ENCODE data around the gene CYP8B1. TPM values are rescaled to one million over a fixed set of nuclear protein-coding genes. Genes with fewer than 3 reads are reported as not detected.

Gene CYP8B1
- polyA plus RNA-seq, 1 donor (not counting 4 experiments of a cell fraction or from before 2014, with no cell fraction given), result not detected

DNA sequence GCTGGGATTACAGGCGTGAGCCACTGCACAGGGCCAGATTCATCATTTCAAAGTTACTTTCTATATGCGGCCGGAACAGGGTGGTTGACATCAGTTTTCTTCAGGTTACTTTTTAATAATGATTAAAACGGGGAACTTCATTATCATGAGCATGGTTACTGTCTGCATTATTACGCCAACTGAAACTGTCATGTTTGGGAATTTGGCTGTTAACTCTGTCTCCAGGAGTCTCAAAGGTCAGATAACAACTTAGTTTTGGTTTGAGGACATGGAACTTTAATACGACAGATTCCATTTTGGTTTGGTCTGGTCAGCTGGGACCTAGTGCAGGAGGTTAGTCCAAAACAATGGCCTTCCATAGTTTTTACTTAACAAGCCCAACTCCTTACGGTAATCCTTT lies 8.5 kb downstream of the CYP8B1 start:
- dilution Hi-C loops (cut with MboI; ENCODE audit: extremely low pct_ligation_motif_present, low sequenced_read_pairs), result no loop called here
- no peaks in the 10 kb centered on the region for H3K4me1 ChIP-seq (ENCODE audit: control insufficient read depth, extremely low read depth, insufficient read depth, low read length)
- no peak for FAIRE-seq
- TF ChIP-seq CTCF (optimal IDR thresholded peaks at IDR 0.05 in 1 of 3, IDR thresholded peaks at IDR 0.05 in 1 of 3, conservative IDR thresholded peaks at IDR 0.05 in 1 of 3; ENCODE audit: extremely low read depth in 1 of 3, insufficient read depth in 2 of 3, low read length in 3 of 3), result no peak
- TF ChIP-seq EZH2 (IDR thresholded peaks at IDR 0.05; ENCODE audit: low read length), result no peak
- no peak overlapping the region for H3K4me2 ChIP-seq (ENCODE audit: control insufficient read depth, extremely low read depth, insufficient read depth, low read depth, low read length)
- H3K27me3 ChIP-seq (ENCODE audit: control insufficient read depth, extremely low read depth, insufficient read depth, low read length), result peaks cover 20% of the 10 kb centered on the region
- no peak for DNase-seq (ENCODE audit: low read depth, low spot score)
- no peaks in the 10 kb centered on the region for H4K20me1 ChIP-seq (ENCODE audit: control insufficient read depth, extremely low read depth, insufficient read depth, low read length)
- no peaks in the 10 kb centered on the region for H3K79me2 ChIP-seq (ENCODE audit: control insufficient read depth, insufficient read depth, low read length)
- H3K36me3 ChIP-seq (ENCODE audit: control insufficient read depth in 2 of 2, extremely low read depth in 1 of 2, insufficient read depth in 2 of 2, low read length in 2 of 2), result no peaks in the 10 kb centered on the region
- H3K9me3 ChIP-seq (ENCODE audit: control insufficient read depth, low read depth, low read length), result no peaks in the 10 kb centered on the region
- no peak overlapping the region for H3K9ac ChIP-seq (ENCODE audit: control insufficient read depth, extremely low read depth, insufficient read depth, low read length)
- H3K27ac ChIP-seq (ENCODE audit: control insufficient read depth, insufficient read depth, low read length), result no peak overlapping the region
- no peaks in the 10 kb centered on the region for H3K9me1 ChIP-seq (ENCODE audit: control insufficient read depth, extremely low read depth, insufficient read depth, low read length)
- no peak overlapping the region for H2AFZ ChIP-seq (ENCODE audit: control insufficient read depth, low read length)
- H3K4me3 ChIP-seq (ENCODE audit: control insufficient read depth in 2 of 3, extremely low read depth in 1 of 3, insufficient read depth in 2 of 3, low read depth in 1 of 3, low read length in 3 of 3), result no peak overlapping the region

- dilution Hi-C loops (cut with MboI; ENCODE audit: extremely low pct_ligation_motif_present, low sequenced_read_pairs), result no loop called here
- Histone ChIP-seq H3K27me3 (ENCODE audit: control insufficient read depth, extremely low read depth, insufficient read depth, low read length) (peaks cover 11% of the 10 kb centered on the region), H3K4me1 (ENCODE audit: control insufficient read depth, extremely low read depth, insufficient read depth, low read length) (no peaks in the 10 kb centered on the region), H3K79me2 (ENCODE audit: control insufficient read depth, insufficient read depth, low read length) (no peaks in the 10 kb centered on the region), H3K9me3 (ENCODE audit: control insufficient read depth, low read depth, low read length) (no peaks in the 10 kb centered on the region), H4K20me1 (ENCODE audit: control insufficient read depth, extremely low read depth, insufficient read depth, low read length) (no peaks in the 10 kb centered on the region), H2AFZ (ENCODE audit: control insufficient read depth, low read length) (no peak overlapping the region), H3K4me3 (ENCODE audit: control insufficient read depth in 2 of 3, extremely low read depth in 1 of 3, insufficient read depth in 2 of 3, low read depth in 1 of 3, low read length in 3 of 3) (no peak overlapping the region), H3K27ac (ENCODE audit: control insufficient read depth, insufficient read depth, low read length) (no peak overlapping the region), H3K36me3 (ENCODE audit: control insufficient read depth in 2 of 2, extremely low read depth in 1 of 2, insufficient read depth in 2 of 2, low read length in 2 of 2) (no peaks in the 10 kb centered on the region), H3K9ac (ENCODE audit: control insufficient read depth, extremely low read depth, insufficient read depth, low read length) (no peak overlapping the region), H3K9me1 (ENCODE audit: control insufficient read depth, extremely low read depth, insufficient read depth, low read length) (no peaks in the 10 kb centered on the region), H3K4me2 (ENCODE audit: control insufficient read depth, extremely low read depth, insufficient read depth, low read depth, low read length) (no peak overlapping the region)
- no peak for TF ChIP-seq CTCF (optimal IDR thresholded peaks at IDR 0.05 in 1 of 3, IDR thresholded peaks at IDR 0.05 in 1 of 3, conservative IDR thresholded peaks at IDR 0.05 in 1 of 3; ENCODE audit: extremely low read depth in 1 of 3, insufficient read depth in 2 of 3, low read length in 3 of 3)
- TF ChIP-seq EZH2 (IDR thresholded peaks at IDR 0.05; ENCODE audit: low read length), result no peak
- DNase-seq (ENCODE audit: low read depth, low spot score) (no peak), FAIRE-seq (no peak)
Measured at GRCh38 chr3:42865256-42865655, 10.4 kb downstream of the CYP8B1 start.

Measured in keratinocyte (primary cell).